GM15510 (cell line): ENCODE measurements around the gene COPA.

ENCODE experiments used
- POLR2A ChIP-seq: IDR thresholded peaks from 3 replicates; pipeline ENCODE4 v1.6.1; 2011; ENCODE audit warnings: borderline replicate concordance; ENCODE audit not compliant: insufficient read length; ENCODE audit errors: extremely low read depth

The COPA gene

DNA sequence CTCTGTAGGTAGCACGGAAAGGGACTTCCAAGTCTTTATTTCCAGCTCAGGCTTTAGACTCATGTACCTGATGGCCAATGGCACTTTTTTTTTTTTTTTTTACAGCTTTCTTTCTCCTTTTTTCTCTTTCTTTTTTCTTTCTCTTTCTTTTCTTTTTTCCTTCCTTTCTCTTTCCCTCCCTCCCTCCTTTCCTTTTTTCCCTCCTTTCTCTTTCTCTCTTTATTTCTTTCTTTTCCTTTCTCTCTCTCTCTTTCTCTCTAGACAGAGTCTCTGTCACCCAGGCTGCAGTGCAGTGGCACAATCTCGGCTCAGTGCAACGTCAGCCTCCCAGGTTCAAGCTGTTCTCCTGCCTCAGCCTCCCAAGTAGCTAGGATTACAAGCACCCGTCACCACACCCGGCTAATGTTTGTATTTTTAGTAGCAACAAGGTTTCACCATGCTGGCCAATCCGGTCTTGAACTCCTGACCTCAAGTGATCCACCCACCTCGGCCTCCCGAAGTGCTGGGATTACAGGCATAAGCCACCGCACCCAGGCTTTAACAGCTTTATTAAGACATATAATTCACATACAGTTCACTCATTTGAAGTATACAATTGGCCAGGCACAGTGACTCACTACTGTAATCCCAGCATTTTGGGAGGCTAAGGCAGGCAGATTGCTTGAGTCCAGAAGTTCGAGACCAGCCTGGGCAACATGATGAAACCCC is 75.6 kb downstream of the COPA start:
- no peak for TF ChIP-seq POLR2A

DNA sequence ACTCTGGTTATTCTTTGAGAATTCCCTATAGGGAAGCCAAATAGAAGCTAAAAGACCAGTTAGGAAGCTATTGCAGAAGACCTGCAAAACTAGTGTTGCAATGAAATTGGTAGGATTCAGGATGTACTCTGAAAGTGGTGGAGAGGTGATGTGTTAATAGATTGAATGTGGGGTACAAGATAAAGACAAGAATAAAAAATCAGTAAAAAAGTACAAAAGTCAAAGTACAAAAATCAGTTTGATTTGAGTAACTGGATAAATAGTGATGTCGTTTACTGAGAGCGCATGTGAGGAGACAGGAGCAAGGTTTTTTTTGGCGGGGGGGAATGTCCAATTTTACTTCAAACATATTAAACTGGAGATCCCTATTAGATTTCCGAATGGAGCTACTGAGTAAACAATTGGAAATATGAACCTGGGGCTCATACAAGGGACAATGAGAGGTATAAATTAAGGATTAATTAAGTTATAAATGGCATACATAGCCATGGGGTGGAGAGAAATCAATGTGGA is 78.2 kb downstream of the COPA start:
- no peak for TF ChIP-seq POLR2A

DNA sequence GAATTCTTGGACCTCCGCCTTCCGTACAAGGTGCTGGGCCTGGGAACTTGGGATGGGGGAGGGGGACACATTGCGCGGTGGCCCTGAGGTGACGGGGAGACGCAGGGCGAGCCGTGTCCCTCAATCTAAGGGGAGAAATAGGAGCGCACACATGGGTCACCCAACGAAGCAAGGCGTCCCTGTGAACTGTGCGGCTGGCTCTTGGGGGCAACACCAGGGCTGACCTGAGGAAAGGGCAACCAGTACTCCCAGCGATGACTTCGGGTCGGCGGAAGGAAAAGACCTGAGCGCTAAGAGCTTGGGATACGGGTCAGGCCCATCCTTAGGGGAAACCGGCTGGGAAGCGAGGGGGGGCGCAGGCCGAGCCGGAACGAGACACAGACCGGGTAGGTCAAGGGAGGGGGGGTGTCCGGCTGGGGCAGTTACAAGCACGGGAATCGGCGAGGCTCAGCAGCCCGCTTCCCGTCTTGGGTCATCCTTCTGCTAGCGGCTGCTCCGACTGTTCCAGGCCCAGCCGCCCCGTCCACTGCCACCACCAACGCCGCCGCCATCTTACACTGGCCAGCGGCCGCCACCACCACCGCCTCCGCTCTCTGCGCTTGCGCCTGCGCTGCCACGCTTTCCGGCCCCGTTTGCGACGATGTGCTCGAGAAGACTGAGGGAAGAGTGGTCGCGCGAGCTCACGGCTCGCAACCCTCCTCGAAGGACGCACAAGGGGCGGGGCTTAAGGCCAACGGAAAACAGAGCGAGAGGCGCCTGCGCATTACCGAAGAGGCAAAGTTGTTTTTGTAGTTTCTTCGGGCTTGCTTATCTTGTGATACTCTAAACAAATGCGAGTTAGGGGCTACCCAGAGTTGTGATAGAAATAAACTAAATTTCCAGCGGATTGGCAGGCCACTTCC is 80.9 kb downstream of the COPA start, which contains the start of gene DCAF8:
DCAF8 (minus strand) TSS at position 657 of the 902 bp plus-strand sequence. CDS start 18,541 bp downstream, outside the sequence.
- peak; percentile 91 for TF ChIP-seq POLR2A

DNA sequence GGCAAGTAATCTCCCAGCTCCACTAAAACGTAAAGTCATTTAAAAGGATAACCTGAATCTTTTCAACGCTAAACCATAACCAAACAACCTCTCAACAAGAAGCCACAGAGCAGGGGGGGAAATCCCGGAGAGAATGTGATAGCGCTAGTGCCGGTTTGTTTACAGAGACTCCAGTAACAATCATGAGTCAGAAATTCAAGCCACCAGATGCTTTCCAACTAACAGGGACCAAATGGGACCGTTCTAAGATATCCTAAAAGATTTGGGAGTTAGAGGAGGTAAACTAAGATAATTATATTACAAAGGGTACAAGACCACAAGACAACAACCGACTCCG is 81.5 kb downstream of the COPA start:
- TF ChIP-seq POLR2A, result no peak

DNA sequence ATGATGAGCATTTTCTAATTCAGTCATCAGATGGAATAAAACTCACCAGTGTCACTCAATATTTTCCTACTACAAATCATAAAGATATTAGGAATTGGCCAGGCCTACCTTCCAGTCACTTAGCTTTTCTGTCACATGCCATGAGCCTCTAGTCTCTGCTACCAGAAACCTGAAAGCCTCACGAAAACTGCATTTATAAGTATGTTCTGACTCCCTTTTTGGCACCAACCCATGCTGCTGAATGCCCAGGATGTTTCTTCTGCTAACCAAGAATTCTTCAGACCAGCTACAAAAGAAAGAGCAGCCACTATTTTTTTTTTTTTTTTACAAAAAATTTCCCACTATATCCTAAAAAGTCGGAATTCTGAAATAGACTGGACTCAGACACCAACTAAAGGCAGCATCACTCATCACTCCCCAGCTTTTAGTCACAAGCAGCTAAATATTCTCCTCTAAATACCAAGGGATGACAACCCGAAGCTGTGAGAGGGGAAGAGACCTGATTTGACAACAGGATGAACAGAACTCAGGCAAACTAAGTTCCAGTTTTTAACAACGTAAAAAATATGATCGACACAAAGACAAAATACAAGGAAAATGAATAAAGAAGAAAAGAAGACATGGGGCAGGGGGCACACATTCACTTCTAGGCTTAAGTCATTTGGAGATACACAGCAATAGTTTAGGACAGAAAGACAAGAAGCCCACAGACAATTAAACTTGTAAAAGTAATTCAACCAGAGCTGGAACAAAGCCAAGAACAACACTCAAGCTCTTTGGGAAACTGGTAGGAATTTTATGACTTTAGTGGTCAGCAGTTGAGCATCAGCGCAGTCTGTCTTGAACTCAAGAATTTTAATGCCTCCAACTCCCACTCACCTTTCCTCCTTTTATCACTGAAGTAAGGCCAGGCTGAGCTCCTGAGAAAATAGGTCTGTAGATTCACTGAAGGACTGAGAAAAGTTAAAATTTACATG is 82.4 kb downstream of the COPA start:
- no peak for TF ChIP-seq POLR2A

DNA sequence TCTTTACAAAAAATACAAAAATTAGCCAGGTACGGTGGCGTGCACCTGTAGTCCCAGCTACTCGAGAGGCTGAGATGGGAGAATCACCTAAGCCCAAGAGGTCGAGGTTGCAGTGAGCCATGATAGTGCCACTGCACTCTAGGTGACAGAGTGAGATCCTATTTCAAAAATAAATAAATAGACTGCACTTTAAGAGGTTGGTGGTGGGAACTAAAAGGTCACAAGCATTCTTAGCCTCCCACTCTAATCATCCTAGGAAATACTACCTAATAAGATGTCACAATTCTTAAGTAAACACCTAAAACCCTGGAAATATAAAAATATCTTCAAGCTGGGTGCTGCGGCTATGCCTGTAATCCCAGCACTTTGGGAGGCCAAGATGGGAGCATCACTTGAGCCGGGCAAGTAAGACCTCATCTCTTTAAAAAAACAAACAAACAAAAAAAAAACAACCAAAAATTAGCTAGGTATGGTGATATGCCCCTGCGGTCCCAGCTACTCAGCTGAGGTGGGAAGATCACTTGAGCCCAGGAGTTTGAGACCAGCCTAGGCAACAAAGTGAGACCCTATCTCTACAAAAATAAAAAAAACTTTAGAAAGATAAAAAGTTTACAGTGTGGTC is 84.8 kb downstream of the COPA start:
- TF ChIP-seq POLR2A, result no peak

DNA sequence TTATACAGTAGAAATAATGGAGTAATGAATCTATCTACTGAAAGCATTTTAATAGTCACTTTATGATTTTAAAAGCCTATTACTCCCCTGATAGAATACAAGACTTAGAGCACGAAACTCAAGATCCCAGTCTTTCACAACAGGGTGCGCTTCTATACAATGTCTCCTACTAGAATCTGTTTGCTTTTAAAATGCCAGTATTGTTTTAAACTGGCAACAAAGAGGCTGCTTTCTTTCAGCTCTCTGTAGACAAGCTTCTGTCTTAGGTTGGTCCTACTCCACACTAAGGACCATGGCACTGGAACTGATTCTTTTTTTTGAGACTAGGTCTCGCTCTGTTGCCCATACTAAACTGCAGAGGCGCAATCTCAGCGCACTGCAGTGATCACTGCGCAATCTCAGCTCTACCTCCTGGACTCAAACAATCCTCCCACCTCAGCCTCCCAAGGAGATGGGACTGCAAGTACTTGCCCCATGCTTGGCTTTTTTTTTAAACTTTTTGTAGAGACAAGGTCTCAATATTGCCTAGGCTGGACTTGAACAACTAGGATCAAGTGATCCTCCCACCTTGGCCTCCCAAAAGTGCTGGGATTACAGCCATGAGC is 85.5 kb downstream of the COPA start:
- no peak for TF ChIP-seq POLR2A

DNA sequence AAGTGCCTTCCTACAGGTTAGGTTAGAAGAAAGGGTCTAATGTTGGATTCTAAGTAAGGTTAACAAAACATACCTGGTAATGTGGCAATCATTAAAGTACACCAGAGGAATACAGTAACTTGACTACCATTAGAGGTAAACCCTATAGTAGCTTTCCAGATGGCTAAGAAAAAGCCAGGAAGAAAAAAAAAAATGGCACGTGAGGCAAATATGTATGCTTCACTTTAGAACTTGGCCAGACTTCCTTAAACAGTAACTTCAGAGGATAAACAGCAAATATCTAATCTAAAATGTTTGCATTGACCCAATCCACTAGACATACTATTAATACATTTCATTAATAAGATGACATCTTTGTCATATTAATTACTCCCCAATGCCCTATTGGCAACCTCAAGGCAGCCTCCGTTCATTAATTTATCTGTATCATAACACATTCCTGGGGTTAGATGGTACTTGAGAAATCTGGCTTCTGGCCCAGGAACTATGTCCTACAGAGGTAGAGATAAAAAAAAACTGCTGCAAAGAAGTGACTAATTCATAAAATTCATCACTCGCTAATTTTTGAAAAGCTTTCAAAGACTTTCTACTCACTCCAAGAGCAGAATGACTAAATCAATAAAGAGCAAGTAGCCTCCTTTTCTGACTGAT is 86.5 kb downstream of the COPA start:
- no peak for TF ChIP-seq POLR2A

DNA sequence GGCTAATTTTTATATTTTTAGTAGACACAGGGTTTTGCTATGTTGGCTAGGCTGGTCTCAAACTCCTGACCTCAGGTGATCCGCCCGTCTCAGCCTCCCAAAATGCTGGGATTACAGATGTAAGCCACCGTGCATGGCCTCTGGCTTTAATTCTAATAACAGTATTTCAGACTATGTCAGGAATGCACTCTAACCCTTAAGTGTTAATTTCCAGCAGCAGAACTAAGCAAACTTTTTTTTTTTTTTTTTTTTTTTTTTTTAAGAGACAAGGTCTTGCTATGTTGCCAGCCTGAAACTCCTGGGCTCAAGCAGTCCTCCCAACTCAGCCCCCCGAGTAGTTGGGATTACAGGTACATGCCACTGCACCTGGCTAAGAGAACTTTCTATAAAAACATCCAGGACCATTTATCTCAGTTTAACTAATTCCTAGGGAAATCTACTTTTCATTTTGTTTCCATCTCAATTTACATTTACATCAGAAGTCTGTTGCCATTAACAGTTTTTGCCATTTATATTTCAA is 87.2 kb downstream of the COPA start:
- no peak for TF ChIP-seq POLR2A

DNA sequence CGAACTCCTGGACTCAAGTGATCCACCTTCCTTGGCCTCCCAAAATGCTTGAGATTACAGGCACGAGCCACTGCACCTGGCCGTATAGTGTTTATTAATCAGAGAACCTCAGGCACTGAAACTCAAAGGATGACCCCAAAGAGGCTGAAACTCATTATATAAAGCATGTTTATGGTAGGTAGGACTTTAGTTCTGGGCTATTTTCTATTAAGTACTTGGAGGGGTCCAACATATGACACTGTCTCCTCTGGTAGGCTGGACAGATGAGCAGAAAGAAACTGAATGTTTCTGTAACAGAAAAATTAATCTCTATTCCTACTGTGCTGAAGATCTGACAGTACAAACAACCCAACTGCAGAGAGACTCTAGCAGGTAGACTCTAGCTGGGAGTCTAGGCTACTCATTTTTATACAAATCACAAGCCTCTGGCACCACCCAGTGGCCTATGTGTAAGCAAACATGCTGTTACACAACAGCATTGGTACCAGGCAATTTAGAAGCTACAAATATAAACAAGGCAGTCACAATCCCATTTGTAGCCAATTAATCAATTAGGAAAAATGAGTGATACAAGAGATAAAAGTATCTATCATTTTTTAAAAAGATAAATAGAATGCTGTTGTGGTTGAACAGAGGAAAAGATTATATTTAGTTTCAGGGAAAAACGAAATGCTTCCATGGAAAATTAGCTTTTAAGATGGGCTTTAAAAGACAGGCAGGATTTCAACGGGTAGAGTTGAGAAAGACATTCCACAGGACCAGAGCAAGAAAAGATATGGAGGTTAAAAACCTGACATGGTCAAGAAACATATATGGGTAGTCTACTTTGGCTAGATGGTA is 91.1 kb downstream of the COPA start:
- no peak for TF ChIP-seq POLR2A

DNA sequence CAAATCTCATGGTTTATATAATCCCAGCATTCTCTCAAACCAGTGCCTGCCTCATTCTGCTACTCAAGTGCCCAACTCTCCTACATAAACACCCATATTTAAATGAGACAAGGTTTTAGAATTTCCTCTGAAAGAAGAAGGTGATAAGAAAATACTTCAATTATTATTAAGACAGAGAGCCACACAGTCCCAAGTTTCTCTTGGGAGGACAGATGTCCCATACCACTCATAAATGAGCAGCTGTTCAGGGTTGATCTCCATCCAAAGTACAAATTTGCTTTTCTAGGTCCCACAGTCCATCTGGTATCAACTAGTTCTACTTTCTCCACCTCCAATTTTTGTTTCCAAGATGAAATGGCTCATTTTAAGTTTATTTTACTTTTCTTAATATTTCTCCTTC is 92.0 kb downstream of the COPA start:
- TF ChIP-seq POLR2A, result no peak

DNA sequence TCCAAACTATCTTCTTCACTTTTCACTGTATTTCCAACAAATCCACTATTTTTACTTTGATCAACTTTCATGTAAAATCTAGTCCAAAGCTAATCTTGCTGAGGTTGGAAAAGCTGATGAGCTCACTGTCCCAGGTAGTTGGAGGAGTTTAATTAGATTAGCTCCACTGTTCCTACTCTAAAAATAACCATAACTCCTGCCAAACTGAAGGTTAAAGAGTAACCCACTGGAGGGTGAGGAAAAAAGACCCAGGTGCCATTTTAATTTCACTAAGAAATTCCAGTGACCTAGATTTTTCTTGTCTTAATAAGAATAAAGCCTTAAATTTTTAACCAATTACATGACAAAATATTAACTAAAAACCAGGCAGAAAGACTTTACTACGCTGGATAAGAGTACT is 96.0 kb downstream of the COPA start:
- no peak for TF ChIP-seq POLR2A
